ENCODE measurements around the gene TBCC.

The TBCC gene

GRCh38 chr6:42694586-42694985, 51.3 kb downstream of the TBCC start:
- no peak for DNase-seq (ENCODE audit: extremely low read depth, low read depth)
- no peak for TF ChIP-seq CTCF (IDR thresholded peaks at IDR 0.05; ENCODE audit: low read depth, low read length)
